ENCODE measurements around the gene STUM. TPM values are rescaled to one million over a fixed set of nuclear protein-coding genes. Genes with fewer than 3 reads are reported as not detected.

The STUM gene
- total and polyA plus RNA-seq, 2 of the 8 experiments (the other 6 are each of a cell fraction or from before 2014, with no cell fraction given), result 0.76 to 1.2 TPM

- TF ChIP-seq CBX5 (IDR thresholded peaks at IDR 0.05; ENCODE audit: low read depth, low read length) (no peak), NRF1 (IDR thresholded peaks at IDR 0.05; ENCODE audit: low read depth, low read length) (no peak), KDM5A (IDR thresholded peaks at IDR 0.05; ENCODE audit: low read length) (no peak)
Observed at GRCh38 chr1:226638001-226638601, 89.5 kb downstream of the STUM start (continued).

Data from H1 (cell line).